Nephron (organoid): Measurements from ENCODE around the gene BTBD17.

Experiments used
- H3K27ac Mint-ChIP-seq, 3 experiments: 2 replicates each; pipeline ENCODE4 v1.8.0; 2020; ENCODE audit warnings: mixed read lengths in 3 of 3, mild to moderate bottlenecking in 2 of 3, moderate library complexity in 1 of 3
- H3K27me3 Mint-ChIP-seq: 2 replicates; pipeline ENCODE4 v1.8.0; 2021; ENCODE audit warnings: low read depth, mild to moderate bottlenecking, moderate library complexity, mixed read lengths
- H3K36me3 Mint-ChIP-seq: 2 replicates; pipeline ENCODE4 v1.8.0; 2020; ENCODE audit warnings: low read depth, mixed read lengths
- H3K4me1 Mint-ChIP-seq: 2 replicates; pipeline ENCODE4 v1.8.0; 2020; ENCODE audit warnings: mixed read lengths
- H3K4me3 Mint-ChIP-seq, 3 experiments: 2 replicates each; pipeline ENCODE4 v1.8.0; 2020; ENCODE audit warnings: mild to moderate bottlenecking in 3 of 3, mixed read lengths in 3 of 3, moderate library complexity in 2 of 3
- H3K9me3 Mint-ChIP-seq: 2 replicates; pipeline ENCODE4 v1.8.0; 2020; ENCODE audit warnings: mixed read lengths
- TF ChIP-seq, protein P1 (sequence below), 3 experiments: fragments of 200-600 bp; sonication (generic); IDR thresholded peaks; one replicate each; pipeline ENCODE4 v1.5.0; 2021; ENCODE audit warnings: antibody characterized with exemption in 3 of 3; ENCODE audit not compliant: unreplicated experiment in 3 of 3

BTBD17 gene

DNA sequence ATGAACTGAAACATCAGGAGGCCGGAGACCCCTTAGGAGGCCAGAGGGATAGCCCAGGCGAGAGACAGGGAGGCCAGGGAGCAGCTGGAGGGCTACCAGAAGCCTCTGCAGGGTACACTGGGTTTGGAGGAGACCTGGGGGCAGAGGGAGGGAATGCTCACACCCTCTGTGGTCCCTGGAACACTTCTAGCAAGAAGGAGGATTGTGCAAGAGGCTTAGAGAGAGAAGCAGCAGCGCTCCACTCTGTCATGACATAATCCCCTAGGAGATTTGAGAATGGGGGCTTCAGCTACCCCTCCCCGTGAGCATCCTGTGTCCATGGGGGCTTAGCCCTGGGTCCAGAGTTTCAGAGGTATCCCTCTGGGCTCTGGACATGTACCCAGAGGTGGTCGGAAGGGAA lies 21.5 kb upstream of the BTBD17 start:
- TF ChIP-seq, protein P1, sequence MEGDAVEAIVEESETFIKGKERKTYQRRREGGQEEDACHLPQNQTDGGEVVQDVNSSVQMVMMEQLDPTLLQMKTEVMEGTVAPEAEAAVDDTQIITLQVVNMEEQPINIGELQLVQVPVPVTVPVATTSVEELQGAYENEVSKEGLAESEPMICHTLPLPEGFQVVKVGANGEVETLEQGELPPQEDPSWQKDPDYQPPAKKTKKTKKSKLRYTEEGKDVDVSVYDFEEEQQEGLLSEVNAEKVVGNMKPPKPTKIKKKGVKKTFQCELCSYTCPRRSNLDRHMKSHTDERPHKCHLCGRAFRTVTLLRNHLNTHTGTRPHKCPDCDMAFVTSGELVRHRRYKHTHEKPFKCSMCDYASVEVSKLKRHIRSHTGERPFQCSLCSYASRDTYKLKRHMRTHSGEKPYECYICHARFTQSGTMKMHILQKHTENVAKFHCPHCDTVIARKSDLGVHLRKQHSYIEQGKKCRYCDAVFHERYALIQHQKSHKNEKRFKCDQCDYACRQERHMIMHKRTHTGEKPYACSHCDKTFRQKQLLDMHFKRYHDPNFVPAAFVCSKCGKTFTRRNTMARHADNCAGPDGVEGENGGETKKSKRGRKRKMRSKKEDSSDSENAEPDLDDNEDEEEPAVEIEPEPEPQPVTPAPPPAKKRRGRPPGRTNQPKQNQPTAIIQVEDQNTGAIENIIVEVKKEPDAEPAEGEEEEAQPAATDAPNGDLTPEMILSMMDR (IDR thresholded peaks at IDR 0.05; ENCODE audit: unreplicated experiment in 3 of 3) = no peak
- H3K27ac Mint-ChIP-seq = no peak overlapping the region

DNA sequence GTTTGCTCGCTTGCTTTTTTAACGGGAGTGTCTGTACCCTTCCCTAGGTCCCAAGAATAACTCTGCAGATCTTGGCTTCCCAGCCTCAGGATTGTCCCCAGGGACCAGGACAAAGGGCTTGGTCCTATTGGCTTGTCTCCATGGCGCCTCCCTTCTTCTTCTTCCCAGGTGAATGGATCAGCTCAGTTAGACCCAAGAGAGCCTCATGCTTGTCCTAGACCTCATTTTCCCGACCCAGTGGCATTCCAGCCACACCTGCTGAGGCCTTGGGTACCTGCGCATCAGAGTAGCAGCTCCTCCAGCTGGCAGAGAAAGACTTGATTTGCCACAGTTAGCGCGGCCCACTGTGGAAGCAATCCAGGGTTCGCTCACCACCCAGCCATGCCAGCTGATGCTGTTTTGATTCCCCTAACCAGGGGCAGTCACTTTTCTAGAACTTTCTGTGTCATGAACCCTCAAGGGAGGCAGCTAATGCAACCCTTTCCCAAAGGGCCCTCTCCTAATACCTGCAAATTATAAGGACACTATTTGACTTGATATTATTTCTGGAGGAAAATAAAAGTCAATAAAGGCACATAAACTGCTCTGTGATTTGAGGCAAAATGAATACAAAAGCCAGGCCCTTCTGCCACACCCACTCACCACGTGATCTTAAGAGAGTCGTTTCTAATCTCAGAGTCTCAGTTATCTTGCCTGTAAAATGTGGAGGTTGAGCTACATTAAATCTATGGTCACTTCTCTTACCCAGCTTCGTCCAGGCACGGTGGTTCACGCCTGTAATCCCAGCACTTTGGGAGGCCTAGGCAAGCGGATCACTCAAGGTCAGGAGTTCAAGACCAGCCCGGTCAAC lies 19.5 kb upstream of the BTBD17 start:
- Mint-ChIP-seq H3K4me3 (no peak overlapping the region), H3K36me3 (no peaks in the 10 kb centered on the region), H3K9me3 (no peaks in the 10 kb centered on the region), H3K27me3 (peaks cover 16% of the 10 kb centered on the region), H3K4me1 (peaks cover 12% of the 10 kb centered on the region), H3K27ac (peak overlapping the region in 1 of 3 experiments; percentile 56)
- TF ChIP-seq, protein P1 (IDR thresholded peaks at IDR 0.05; ENCODE audit: unreplicated experiment in 3 of 3) = no peak

More for the DNA sequence above, 21.5 kb upstream of the BTBD17 start:
- Mint-ChIP-seq H3K36me3 (no peaks in the 10 kb centered on the region), H3K4me3 (no peak overlapping the region), H3K4me1 (peaks cover 19% of the 10 kb centered on the region), H3K27me3 (peaks cover 11% of the 10 kb centered on the region), H3K9me3 (no peaks in the 10 kb centered on the region)

DNA sequence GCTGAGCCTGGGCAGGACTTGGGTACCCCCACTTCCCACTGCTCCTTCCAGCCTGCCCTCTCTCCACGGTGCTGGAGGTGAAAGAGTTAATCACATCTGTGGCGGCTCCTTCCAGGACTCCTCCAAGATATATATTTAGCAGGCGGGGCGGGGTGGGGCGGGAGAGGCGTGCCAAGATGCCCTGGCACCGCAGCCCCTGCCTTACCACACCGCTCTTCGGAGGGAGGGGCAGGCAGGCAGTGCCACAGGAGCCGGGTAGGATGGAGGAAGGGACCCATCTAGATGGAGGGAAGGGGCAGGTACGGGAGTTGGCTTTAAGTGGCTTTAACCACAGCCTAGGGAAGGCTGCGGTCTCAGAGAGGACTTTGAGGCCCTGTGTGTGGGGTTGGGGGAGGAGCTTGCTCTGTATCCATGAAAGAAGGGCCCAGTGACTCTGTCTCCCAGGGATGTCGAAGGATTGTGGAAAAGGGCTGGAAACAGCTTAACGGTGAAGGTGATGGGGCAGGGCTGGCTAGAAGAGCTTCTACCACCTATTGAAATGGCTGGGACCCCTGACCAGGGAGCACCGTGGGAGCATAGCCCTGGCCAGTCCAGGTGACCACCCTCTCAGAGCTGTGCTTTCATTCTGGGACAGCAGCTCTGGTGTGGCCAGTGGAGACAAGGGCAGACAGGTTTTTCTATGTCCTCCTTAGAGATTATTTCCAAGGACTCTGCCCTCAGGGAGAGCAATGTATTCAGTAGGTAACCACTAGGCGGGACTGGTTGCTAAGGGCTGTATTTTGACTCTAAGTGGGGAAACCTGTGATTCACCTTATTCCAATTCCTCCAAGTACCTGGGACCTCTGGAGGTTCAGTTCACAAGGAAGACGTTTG lies 18.7 kb upstream of the BTBD17 start:
- Mint-ChIP-seq H3K27ac (peak overlapping the region; percentile 37 to 56 (median 44)), H3K4me3 (no peak overlapping the region), H3K4me1 (peaks cover 12% of the 10 kb centered on the region), H3K36me3 (no peaks in the 10 kb centered on the region), H3K27me3 (peaks cover 18% of the 10 kb centered on the region), H3K9me3 (no peaks in the 10 kb centered on the region)
- TF ChIP-seq, protein P1 (IDR thresholded peaks at IDR 0.05; ENCODE audit: unreplicated experiment in 3 of 3) = no peak

DNA sequence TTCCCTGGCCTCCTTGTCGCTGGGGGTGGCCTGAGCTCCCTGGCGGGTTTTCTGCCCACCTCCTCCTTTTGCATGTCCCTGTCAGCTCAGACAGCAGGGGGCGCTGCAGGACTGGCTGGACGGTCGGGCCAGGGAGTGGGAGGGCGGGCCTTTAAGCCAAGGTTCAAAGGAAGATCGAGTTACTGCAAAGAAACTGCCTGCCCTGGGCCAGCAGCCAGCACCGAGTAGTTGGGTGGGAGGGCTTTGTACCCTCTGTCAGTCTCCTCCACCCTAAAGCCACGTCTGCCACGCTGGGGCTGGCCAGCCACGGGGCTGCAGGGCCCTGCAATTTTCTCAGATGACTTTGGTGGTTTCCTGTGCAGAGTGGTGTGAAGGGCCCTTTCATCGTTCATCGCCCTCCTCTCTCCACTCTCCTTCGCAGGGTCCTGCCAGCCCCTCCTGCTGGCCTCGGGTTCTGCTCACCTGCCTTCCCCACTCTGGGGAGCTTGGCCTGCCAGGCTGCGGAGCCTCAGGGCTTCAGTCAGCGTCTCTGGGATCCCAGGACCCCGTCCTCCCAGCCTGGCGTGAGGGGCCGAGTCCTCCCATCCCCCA lies 17.9 kb upstream of the BTBD17 start:
- peaks cover 19% of the 10 kb centered on the region for H3K27me3 Mint-ChIP-seq
- H3K4me1 Mint-ChIP-seq = peaks cover 12% of the 10 kb centered on the region
- no peak overlapping the region for H3K4me3 Mint-ChIP-seq
- no peaks in the 10 kb centered on the region for H3K9me3 Mint-ChIP-seq
- TF ChIP-seq, protein P1 (IDR thresholded peaks at IDR 0.05; ENCODE audit: unreplicated experiment in 3 of 3) = peak; percentile 85 to 98 (median 95)
- no peak overlapping the region for H3K27ac Mint-ChIP-seq
- no peaks in the 10 kb centered on the region for H3K36me3 Mint-ChIP-seq

DNA sequence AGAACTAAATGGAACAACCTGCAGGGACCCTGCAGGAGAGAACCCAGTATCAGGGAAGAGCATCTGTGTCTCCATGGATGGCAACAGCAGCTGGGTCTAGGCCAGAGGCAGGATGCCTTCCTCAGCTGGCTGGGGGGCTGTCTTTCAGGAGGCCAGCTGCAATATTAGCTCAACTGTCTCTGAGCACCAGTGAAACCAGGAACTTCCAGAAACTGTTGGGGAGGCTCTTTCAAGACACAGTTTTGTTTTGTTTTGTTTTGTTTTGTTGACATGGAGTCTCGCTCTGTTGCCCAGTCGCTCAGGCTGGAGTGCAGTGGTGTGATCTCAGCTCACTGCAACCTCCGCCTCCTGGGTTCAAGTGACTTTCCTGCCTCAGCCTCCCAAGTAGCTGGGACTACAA lies 13.2 kb upstream of the BTBD17 start:
- Mint-ChIP-seq H3K36me3 (no peaks in the 10 kb centered on the region), H3K9me3 (no peaks in the 10 kb centered on the region), H3K4me3 (no peak overlapping the region), H3K27me3 (peaks cover 21% of the 10 kb centered on the region), H3K27ac (no peak overlapping the region), H3K4me1 (peaks cover 5% of the 10 kb centered on the region)
- TF ChIP-seq, protein P1 (IDR thresholded peaks at IDR 0.05; ENCODE audit: unreplicated experiment in 3 of 3) = no peak
